Measurements from ENCODE around the gene AMFR. TPM values are rescaled to one million over a fixed set of nuclear protein-coding genes. Genes with fewer than 3 reads are reported as not detected.

The AMFR gene
- total RNA-seq, 1 experiment from 2014 or later = 31.7 TPM

- H3K36me3 Mint-ChIP-seq = no peaks in the 10 kb centered on the region
- CTCF ChIA-PET = interaction anchor here (0.6 to 6.2 kb wide), 5 partner anchors 10 to 1199 kb away, joined by 3 to 65 read pairs (median 3); no protein-coding TSS in a partner anchor
- H3K4me1 Mint-ChIP-seq = no peaks in the 10 kb centered on the region
- DNase-seq (ENCODE audit: low spot score) (no peak), ATAC-seq (no peak)
- no peaks in the 10 kb centered on the region for H3K9me3 Mint-ChIP-seq
- H3K27me3 Mint-ChIP-seq (ENCODE audit: low read depth) = no peaks in the 10 kb centered on the region
- no peak overlapping the region for H3K27ac Mint-ChIP-seq
- POLR2A ChIA-PET = no interaction called here
- H3K4me3 Mint-ChIP-seq = no peak overlapping the region
- TF ChIP-seq MLX (CRISPR knock-in tag; IDR thresholded peaks at IDR 0.05) (no peak), TCF7 (CRISPR knock-in tag; IDR thresholded peaks at IDR 0.05; ENCODE audit: low read depth) (no peak), ARID4B (CRISPR knock-in tag; IDR thresholded peaks at IDR 0.05; ENCODE audit: borderline replicate concordance) (no peak), NR3C1 (CRISPR knock-in tag; conservative IDR thresholded peaks at IDR 0.05; ENCODE audit: low read depth) (no peak), SP1 (CRISPR knock-in tag; conservative IDR thresholded peaks at IDR 0.05) (no peak), HMGA2 (CRISPR knock-in tag; IDR thresholded peaks at IDR 0.05) (no peak), ZBTB43 (CRISPR knock-in tag; IDR thresholded peaks at IDR 0.05) (no peak), ZBTB21 (CRISPR knock-in tag; IDR thresholded peaks at IDR 0.05; ENCODE audit: borderline replicate concordance) (no peak), GRHL2 (CRISPR knock-in tag; IDR thresholded peaks at IDR 0.05; ENCODE audit: insufficient replicate concordance, severe bottlenecking) (no peak), MAX (CRISPR knock-in tag; IDR thresholded peaks at IDR 0.05) (no peak), ZNF281 (CRISPR knock-in tag; IDR thresholded peaks at IDR 0.05) (no peak), RORB (CRISPR knock-in tag; IDR thresholded peaks at IDR 0.05) (no peak), STAT6 (CRISPR knock-in tag; conservative IDR thresholded peaks at IDR 0.05; ENCODE audit: low read depth) (no peak), TEAD1 (CRISPR knock-in tag; IDR thresholded peaks at IDR 0.05) (no peak), AFF4 (CRISPR knock-in tag; IDR thresholded peaks at IDR 0.05; ENCODE audit: borderline replicate concordance) (no peak), E2F5 (CRISPR knock-in tag; IDR thresholded peaks at IDR 0.05) (no peak), ZSCAN18 (CRISPR knock-in tag; IDR thresholded peaks at IDR 0.05) (no peak)
Measured at GRCh38 chr16:56331915-56332314, 93.4 kb downstream of the AMFR start.

Measured in WTC11 (cell line).